Measurements from ENCODE around the gene NPR3. TPM values are rescaled to one million over a fixed set of nuclear protein-coding genes. Genes with fewer than 3 reads are reported as not detected.

Gene NPR3
- total and polyA plus RNA-seq, 9 donors = 1.8 to 42.1 (median 5.8) TPM

GRCh38 chr5:32712481-32713360, 1.6 kb downstream of the NPR3 start:
- DNase-seq = no peak
- H3K4me1 ChIP-seq (ENCODE audit: insufficient read depth) = peaks cover 8% of the 10 kb centered on the region
- 5 to 6% (median 6%) methylated on average over 50 to 56 of the region's 56 CpGs for WGBS, 3 donors
- no peaks in the 10 kb centered on the region for H3K9me3 ChIP-seq
- TF ChIP-seq EP300 (IDR thresholded peaks at IDR 0.05) = no peak
- no peak for TF ChIP-seq CTCF (IDR thresholded peaks at IDR 0.05)
- no peak for TF ChIP-seq POLR2A (IDR thresholded peaks at IDR 0.05)
- H3K27ac ChIP-seq = no peak overlapping the region
- intact Hi-C loops (cut with DNase I) = loop anchor here in 1 of 4 donors (5.0 kb wide), 1 partner anchor 130 kb away; no protein-coding TSS in a partner anchor
- no peaks in the 10 kb centered on the region for H3K36me3 ChIP-seq
- H3K27me3 ChIP-seq = no peaks in the 10 kb centered on the region
- peak overlapping the region; percentile 32 for H3K4me3 ChIP-seq

- no peaks in the 10 kb centered on the region for H3K9me3 ChIP-seq
- H3K27me3 ChIP-seq = no peaks in the 10 kb centered on the region
- 14 to 16% (median 14%) methylated on average over 30 of the region's 30 CpGs for WGBS, 3 donors
- peaks cover 8% of the 10 kb centered on the region for H3K4me1 ChIP-seq (ENCODE audit: insufficient read depth)
- H3K27ac ChIP-seq = no peak overlapping the region
- intact Hi-C loops (cut with DNase I) = loop anchor here in 1 of 4 donors (5.0 kb wide), 1 partner anchor 129 kb away; no protein-coding TSS in a partner anchor
- no peak for DNase-seq
- no peaks in the 10 kb centered on the region for H3K36me3 ChIP-seq
- TF ChIP-seq POLR2A (IDR thresholded peaks at IDR 0.05) = no peak
- no peak for TF ChIP-seq EP300 (IDR thresholded peaks at IDR 0.05)
- TF ChIP-seq CTCF (IDR thresholded peaks at IDR 0.05) = no peak
- peak overlapping the region; percentile 29 for H3K4me3 ChIP-seq
Observed at GRCh38 chr5:32713361-32713769, 2.2 kb downstream of the NPR3 start.

- no peaks in the 10 kb centered on the region for H3K27me3 ChIP-seq
- no peak overlapping the region for H3K27ac ChIP-seq
- no peaks in the 10 kb centered on the region for H3K9me3 ChIP-seq
- intact Hi-C loops (cut with DNase I) = loop anchor here in 1 of 4 donors (5.0 kb wide), 1 partner anchor 128 kb away; no protein-coding TSS in a partner anchor
- peaks cover 8% of the 10 kb centered on the region for H3K4me1 ChIP-seq (ENCODE audit: insufficient read depth)
- 29 to 33% (median 31%) methylated on average over 37 of the region's 37 CpGs for WGBS, 3 donors
- TF ChIP-seq POLR2A (IDR thresholded peaks at IDR 0.05) = no peak
- TF ChIP-seq EP300 (IDR thresholded peaks at IDR 0.05) = no peak
- TF ChIP-seq CTCF (IDR thresholded peaks at IDR 0.05) = no peak
- H3K36me3 ChIP-seq = no peaks in the 10 kb centered on the region
- H3K4me3 ChIP-seq = peak overlapping the region; percentile 29
- peak in 2 of 5 donors; percentile 14 to 40 for DNase-seq
Observed at GRCh38 chr5:32713770-32714381, 2.8 kb downstream of the NPR3 start.

- TF ChIP-seq POLR2A (IDR thresholded peaks at IDR 0.05) = no peak
- TF ChIP-seq EP300 (IDR thresholded peaks at IDR 0.05) = no peak
- no peak for TF ChIP-seq CTCF (IDR thresholded peaks at IDR 0.05)
- H3K27ac ChIP-seq = no peak overlapping the region
- intact Hi-C loops (cut with DNase I) = loop anchor here in 1 of 4 donors (5.0 kb wide), 1 partner anchor 127 kb away; no protein-coding TSS in a partner anchor
Observed at GRCh38 chr5:32714836-32715235, 3.7 kb downstream of the NPR3 start.

More at GRCh38 chr5:32714836-32715235, 3.7 kb downstream of the NPR3 start:
- H3K36me3 ChIP-seq = no peaks in the 10 kb centered on the region
- WGBS, 3 donors = 59 to 60% (median 59%) methylated on average over 4 of the region's 4 CpGs
- H3K4me3 ChIP-seq = no peak overlapping the region
- no peaks in the 10 kb centered on the region for H3K9me3 ChIP-seq
- peaks cover 8% of the 10 kb centered on the region for H3K4me1 ChIP-seq (ENCODE audit: insufficient read depth)
- DNase-seq = no peak
- no peaks in the 10 kb centered on the region for H3K27me3 ChIP-seq

All from ovary (tissue), 9 donors.